Skeletal muscle tissue (tissue), 4 donors: ENCODE measurements around the gene ELAVL1. TPM values are rescaled to one million over a fixed set of nuclear protein-coding genes. Genes with fewer than 3 reads are reported as not detected.
"Not testable (repeated sequence)": the region's sequence is repeated elsewhere in the genome, so short reads cannot be mapped to it uniquely, and the experiment has no call there.

Experiments used
- H3K27ac ChIP-seq: one replicate; pipeline ENCODE4 v1.7.0; 2013; ENCODE audit warnings: mild to moderate bottlenecking, low read depth, low read length, inconsistent platforms
- H3K27me3 ChIP-seq, 3 donors: one replicate each; pipeline ENCODE4 v1.7.0; 2013; ENCODE audit warnings: low read length in 3 of 3; ENCODE audit not compliant: control insufficient read depth in 3 of 3, insufficient read depth in 3 of 3
- H3K36me3 ChIP-seq, 3 donors: one replicate each; pipeline ENCODE4 v1.7.0; 2013; ENCODE audit warnings: low read length in 3 of 3; ENCODE audit not compliant: control insufficient read depth in 3 of 3, insufficient read depth in 3 of 3
- H3K4me1 ChIP-seq, 3 donors: one replicate each; pipeline ENCODE4 v1.7.0; 2013; ENCODE audit warnings: low read length in 3 of 3, mild to moderate bottlenecking in 3 of 3; ENCODE audit not compliant: control insufficient read depth in 3 of 3, insufficient read depth in 3 of 3
- H3K4me3 ChIP-seq, 3 donors: one replicate each; pipeline ENCODE4 v1.7.0; 2013; ENCODE audit warnings: low read length in 3 of 3
- H3K9ac ChIP-seq, 3 donors: one replicate each; pipeline ENCODE4 v1.7.0; 2013; ENCODE audit warnings: low read length in 3 of 3, mild to moderate bottlenecking in 3 of 3, moderate library complexity in 2 of 3, low read depth in 1 of 3
- H3K9me3 ChIP-seq, 3 donors: one replicate each; pipeline ENCODE4 v1.7.0; 2013; ENCODE audit warnings: low read length in 3 of 3; ENCODE audit not compliant: control insufficient read depth in 3 of 3
- total RNA-seq: library from RNA; depleted of rRNA; stranded (reverse); fragments of >200 nt; gene quantifications from one replicate; pipeline ENCODE4 v1.2.3, GENCODE V29; 2014
- donor health status: Osteomylitis.

ELAVL1 gene
- total RNA-seq, 1 donor from 2014 or later = 16.7 TPM

GRCh38 chr19:7963566-7963965 lies 41.9 kb downstream of the ELAVL1 start:
- Histone ChIP-seq H3K9me3 (no peaks in the 10 kb centered on the region), H3K4me1 (no peaks in the 10 kb centered on the region), H3K9ac (no peak overlapping the region), H3K27me3 (no peaks in the 10 kb centered on the region), H3K27ac (no peak overlapping the region), H3K36me3 (peaks cover 44 to 59% (median 47%) of the 10 kb centered on the region in 3 donors), H3K4me3 (no peak overlapping the region)

- Histone ChIP-seq H3K9me3 (no peaks in the 10 kb centered on the region), H3K27ac (no peak overlapping the region), H3K27me3 (no peaks in the 10 kb centered on the region), H3K4me3 (no peak overlapping the region), H3K36me3 (peaks cover 40 to 59% (median 43%) of the 10 kb centered on the region in 3 donors), H3K4me1 (no peaks in the 10 kb centered on the region), H3K9ac (no peak overlapping the region)
Observed at GRCh38 chr19:7962644-7963268, 42.7 kb downstream of the ELAVL1 start.

- H3K36me3 ChIP-seq = peaks cover 33 to 53% (median 37%) of the 10 kb centered on the region in 3 donors
Observed at GRCh38 chr19:7961920-7962626, 43.4 kb downstream of the ELAVL1 start.

GRCh38 chr19:7961082-7961481 lies 44.4 kb downstream of the ELAVL1 start:
- not testable (repeated sequence) for H3K4me3 ChIP-seq, H3K4me1 ChIP-seq, H3K27ac ChIP-seq, H3K9ac ChIP-seq, H3K27me3 ChIP-seq, H3K9me3 ChIP-seq
- peaks cover 26 to 43% (median 30%) of the 10 kb centered on the region in 3 donors for H3K36me3 ChIP-seq

More at GRCh38 chr19:7961920-7962626, 43.4 kb downstream of the ELAVL1 start:
- Histone ChIP-seq H3K9ac (no peak overlapping the region), H3K27ac (no peak overlapping the region), H3K9me3 (no peaks in the 10 kb centered on the region), H3K4me1 (no peaks in the 10 kb centered on the region), H3K27me3 (no peaks in the 10 kb centered on the region), H3K4me3 (no peak overlapping the region)

GRCh38 chr19:7959211-7959610 lies 46.2 kb downstream of the ELAVL1 start:
- Histone ChIP-seq H3K9ac (no peak overlapping the region), H3K4me1 (no peaks in the 10 kb centered on the region), H3K27ac (no peak overlapping the region), H3K9me3 (no peaks in the 10 kb centered on the region), H3K27me3 (no peaks in the 10 kb centered on the region), H3K4me3 (no peak overlapping the region), H3K36me3 (peaks cover 22 to 28% (median 25%) of the 10 kb centered on the region in 3 donors)

- Histone ChIP-seq H3K9ac (no peak overlapping the region), H3K4me3 (no peak overlapping the region), H3K4me1 (peaks cover 13 to 19% (median 14%) of the 10 kb centered on the region in 3 donors), H3K27ac (no peak overlapping the region), H3K9me3 (no peaks in the 10 kb centered on the region), H3K36me3 (peaks cover 4 to 6% (median 6%) of the 10 kb centered on the region in 3 donors), H3K27me3 (no peaks in the 10 kb centered on the region)
Observed at GRCh38 chr19:7955696-7956095, 49.7 kb downstream of the ELAVL1 start.

GRCh38 chr19:7953576-7953975 lies 51.9 kb downstream of the ELAVL1 start:
- H3K4me1 ChIP-seq = peaks cover 13 to 19% (median 14%) of the 10 kb centered on the region in 3 donors

GRCh38 chr19:7953060-7953459 lies 52.4 kb downstream of the ELAVL1 start:
- no peaks in the 10 kb centered on the region for H3K9me3 ChIP-seq
- H3K4me3 ChIP-seq = no peak overlapping the region
- H3K36me3 ChIP-seq = peaks cover 0 to 2% (median 0%) of the 10 kb centered on the region in 3 donors
- H3K4me1 ChIP-seq = peaks cover 13 to 19% (median 14%) of the 10 kb centered on the region in 3 donors
- H3K27ac ChIP-seq = no peak overlapping the region
- H3K27me3 ChIP-seq = no peaks in the 10 kb centered on the region
- H3K9ac ChIP-seq = peak overlapping the region in 1 of 3 donors; percentile 51

More at GRCh38 chr19:7953576-7953975, 51.9 kb downstream of the ELAVL1 start:
- no peaks in the 10 kb centered on the region for H3K9me3 ChIP-seq
- no peak overlapping the region for H3K9ac ChIP-seq
- no peaks in the 10 kb centered on the region for H3K27me3 ChIP-seq
- no peak overlapping the region for H3K27ac ChIP-seq
- H3K4me3 ChIP-seq = no peak overlapping the region
- H3K36me3 ChIP-seq = peaks cover 0 to 6% (median 3%) of the 10 kb centered on the region in 3 donors

- Histone ChIP-seq H3K36me3 (no peaks in the 10 kb centered on the region), H3K9ac (no peak overlapping the region), H3K27ac (no peak overlapping the region), H3K4me1 (peaks cover 21 to 27% (median 21%) of the 10 kb centered on the region in 3 donors), H3K4me3 (no peak overlapping the region), H3K9me3 (no peaks in the 10 kb centered on the region), H3K27me3 (no peaks in the 10 kb centered on the region)
Observed at GRCh38 chr19:7947939-7948338, 57.5 kb downstream of the ELAVL1 start.

GRCh38 chr19:7944177-7944761 lies 61.2 kb downstream of the ELAVL1 start:
- peak overlapping the region; percentile 69 to 90 (median 88) for H3K9ac ChIP-seq
- peaks cover 20 to 29% (median 25%) of the 10 kb centered on the region in 3 donors for H3K4me1 ChIP-seq
- no peaks in the 10 kb centered on the region for H3K27me3 ChIP-seq
- peak overlapping the region; percentile 79 to 95 (median 95) for H3K4me3 ChIP-seq
- no peaks in the 10 kb centered on the region for H3K9me3 ChIP-seq
- peaks cover 12 to 15% (median 15%) of the 10 kb centered on the region in 3 donors for H3K36me3 ChIP-seq
- H3K27ac ChIP-seq = peak overlapping the region; percentile 100
